ENCODE results near the gene IL17RE. TPM values are rescaled to one million over a fixed set of nuclear protein-coding genes. Genes with fewer than 3 reads are reported as not detected.
A peak's percentile ranks its signal among the peaks of the same experiment; 100 is the strongest.

Gene IL17RE
- total and polyA plus RNA-seq, 9 of the 15 experiments (the other 6 are each of a cell fraction or from before 2014, with no cell fraction given): 0.32 to 1.9 (median 0.51) TPM; not detected in 4

DNA sequence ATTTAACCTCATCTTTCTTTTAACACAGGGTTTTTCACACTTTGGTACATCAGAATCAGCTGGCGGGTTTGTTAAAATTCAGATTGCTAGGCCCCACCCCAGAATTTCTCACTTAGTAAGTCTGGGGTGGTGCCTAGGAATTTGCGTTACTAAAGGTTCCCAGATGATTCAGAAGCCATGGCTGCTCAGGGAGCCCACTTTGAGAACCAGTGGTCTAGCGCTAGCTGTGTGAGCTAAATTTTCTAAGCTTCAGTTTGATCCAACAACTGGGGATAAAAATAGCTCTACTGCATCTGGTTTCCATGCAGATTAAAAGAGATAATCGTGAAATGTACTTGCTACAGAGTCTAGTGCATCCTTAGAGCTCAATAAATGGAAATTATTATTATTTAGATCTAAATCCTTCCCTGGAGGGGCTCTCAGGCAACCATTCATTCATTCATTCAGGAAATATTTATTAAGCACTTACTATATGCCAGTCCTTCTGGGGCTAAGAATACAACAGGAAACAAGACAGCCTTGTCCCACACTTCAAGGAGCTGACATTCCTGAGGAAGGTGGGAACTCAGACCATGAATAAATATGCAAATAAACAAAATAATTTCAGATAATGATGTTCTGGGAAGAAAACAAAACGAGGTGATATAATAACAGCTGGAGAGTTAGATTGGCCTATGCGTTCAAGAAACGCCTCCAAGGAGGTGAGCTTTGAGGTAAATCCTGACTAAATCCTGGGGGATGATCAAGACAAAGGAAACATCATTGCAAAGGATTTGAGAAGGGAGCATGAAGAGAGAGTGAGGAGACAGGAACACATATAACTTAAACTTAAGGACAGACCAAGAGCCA is 18.7 kb upstream of the IL17RE start (continued):
- TF ChIP-seq FOXA3 (CRISPR knock-in tag; conservative IDR thresholded peaks at IDR 0.05 in 1 of 2, IDR thresholded peaks at IDR 0.05 in 1 of 2) (no peak), TAF7 (tag; IDR thresholded peaks at IDR 0.05) (no peak), NCOA6 (IDR thresholded peaks at IDR 0.05) (0 out of 2 replicates have a peak, but pooled peaks have one; percentile 10), ZNF431 (CRISPR knock-in tag; IDR thresholded peaks at IDR 0.05) (no peak), MCM7 (IDR thresholded peaks at IDR 0.05) (no peak), NFIX (CRISPR knock-in tag; IDR thresholded peaks at IDR 0.05; ENCODE audit: low read depth) (no peak), ZEB2 (IDR thresholded peaks at IDR 0.05) (0 out of 2 replicates have a peak, but pooled peaks have one; percentile 17), RUNX1 (IDR thresholded peaks at IDR 0.05; ENCODE audit: low read depth) (no peak), GTF2E2 (tag; IDR thresholded peaks at IDR 0.05) (peak; percentile 47; the same call in 1 of the 2 replicates), SUPT5H (IDR thresholded peaks at IDR 0.05) (no peak), TCFL5 (CRISPR knock-in tag; conservative IDR thresholded peaks at IDR 0.05) (no peak), ZKSCAN1 (IDR thresholded peaks at IDR 0.05; ENCODE audit: low read depth, low read length) (no peak), ZNF407 (IDR thresholded peaks at IDR 0.05; ENCODE audit: low read depth) (no peak), FIP1L1 (IDR thresholded peaks at IDR 0.05; ENCODE audit: low read depth, low read length, poor library complexity, severe bottlenecking) (no peak), TRIM25 (IDR thresholded peaks at IDR 0.05; ENCODE audit: borderline replicate concordance) (no peak), DACH1 (IDR thresholded peaks at IDR 0.05; ENCODE audit: partially characterized antibody) (peak; percentile 35)

Data from K562 (cell line).